Measurements from ENCODE around the gene MYL3.
"Not testable (repeated sequence)": the region's sequence is repeated elsewhere in the genome, so short reads cannot be mapped to it uniquely, and the experiment has no call there.

Gene MYL3

GRCh38 chr3:46829699-46830208 is 33.5 kb downstream of the MYL3 start:
- no peak for DNase-seq
- Histone ChIP-seq H3K4me3 (ENCODE audit: low read depth, low read length) (no peak overlapping the region), H3K9me3 (no peaks in the 10 kb centered on the region), H3K27me3 (no peaks in the 10 kb centered on the region), H3K36me3 (no peaks in the 10 kb centered on the region), H3K4me1 (no peaks in the 10 kb centered on the region)
- no peak for TF ChIP-seq CTCF (IDR thresholded peaks at IDR 0.05; ENCODE audit: low read depth, low read length)

GRCh38 chr3:46825450-46825849 is 37.8 kb downstream of the MYL3 start:
- Histone ChIP-seq H3K27me3 (no peaks in the 10 kb centered on the region), H3K4me1 (no peaks in the 10 kb centered on the region), H3K4me3 (ENCODE audit: low read depth, low read length) (no peak overlapping the region), H3K36me3 (no peaks in the 10 kb centered on the region), H3K9me3 (no peaks in the 10 kb centered on the region)
- TF ChIP-seq CTCF (IDR thresholded peaks at IDR 0.05; ENCODE audit: low read depth, low read length) = no peak
- no peak for DNase-seq

GRCh38 chr3:46824211-46824970 is 38.9 kb downstream of the MYL3 start:
- no peak for DNase-seq
- TF ChIP-seq CTCF (IDR thresholded peaks at IDR 0.05; ENCODE audit: low read depth, low read length) = no peak

GRCh38 chr3:46823314-46823713 is 39.9 kb downstream of the MYL3 start:
- H3K36me3 ChIP-seq; DNase-seq; H3K9me3 ChIP-seq; H3K4me1 ChIP-seq; H3K4me3 ChIP-seq (ENCODE audit: low read depth, low read length); H3K27me3 ChIP-seq: not testable (repeated sequence)

More at GRCh38 chr3:46824211-46824970, 38.9 kb downstream of the MYL3 start:
- Histone ChIP-seq H3K27me3 (no peaks in the 10 kb centered on the region), H3K4me1 (no peaks in the 10 kb centered on the region), H3K36me3 (no peaks in the 10 kb centered on the region), H3K9me3 (no peaks in the 10 kb centered on the region), H3K4me3 (ENCODE audit: low read depth, low read length) (no peak overlapping the region)

GRCh38 chr3:46821553-46821952 is 41.7 kb downstream of the MYL3 start:
- no peak for DNase-seq
- no peak for TF ChIP-seq CTCF (IDR thresholded peaks at IDR 0.05; ENCODE audit: low read depth, low read length)
- H3K36me3 ChIP-seq = no peaks in the 10 kb centered on the region
- no peaks in the 10 kb centered on the region for H3K9me3 ChIP-seq
- no peak overlapping the region for H3K4me3 ChIP-seq (ENCODE audit: low read depth, low read length)
- H3K4me1 ChIP-seq = no peaks in the 10 kb centered on the region
- H3K27me3 ChIP-seq = no peaks in the 10 kb centered on the region

GRCh38 chr3:46820852-46821251 is 42.4 kb downstream of the MYL3 start:
- no peak for DNase-seq
- no peaks in the 10 kb centered on the region for H3K9me3 ChIP-seq
- no peaks in the 10 kb centered on the region for H3K4me1 ChIP-seq
- no peak overlapping the region for H3K4me3 ChIP-seq (ENCODE audit: low read depth, low read length)
- H3K27me3 ChIP-seq = no peaks in the 10 kb centered on the region
- no peak for TF ChIP-seq CTCF (IDR thresholded peaks at IDR 0.05; ENCODE audit: low read depth, low read length)
- no peaks in the 10 kb centered on the region for H3K36me3 ChIP-seq
